ENCODE measurements around the gene MMS19. TPM values are rescaled to one million over a fixed set of nuclear protein-coding genes. Genes with fewer than 3 reads are reported as not detected.

Gene MMS19, protein sequence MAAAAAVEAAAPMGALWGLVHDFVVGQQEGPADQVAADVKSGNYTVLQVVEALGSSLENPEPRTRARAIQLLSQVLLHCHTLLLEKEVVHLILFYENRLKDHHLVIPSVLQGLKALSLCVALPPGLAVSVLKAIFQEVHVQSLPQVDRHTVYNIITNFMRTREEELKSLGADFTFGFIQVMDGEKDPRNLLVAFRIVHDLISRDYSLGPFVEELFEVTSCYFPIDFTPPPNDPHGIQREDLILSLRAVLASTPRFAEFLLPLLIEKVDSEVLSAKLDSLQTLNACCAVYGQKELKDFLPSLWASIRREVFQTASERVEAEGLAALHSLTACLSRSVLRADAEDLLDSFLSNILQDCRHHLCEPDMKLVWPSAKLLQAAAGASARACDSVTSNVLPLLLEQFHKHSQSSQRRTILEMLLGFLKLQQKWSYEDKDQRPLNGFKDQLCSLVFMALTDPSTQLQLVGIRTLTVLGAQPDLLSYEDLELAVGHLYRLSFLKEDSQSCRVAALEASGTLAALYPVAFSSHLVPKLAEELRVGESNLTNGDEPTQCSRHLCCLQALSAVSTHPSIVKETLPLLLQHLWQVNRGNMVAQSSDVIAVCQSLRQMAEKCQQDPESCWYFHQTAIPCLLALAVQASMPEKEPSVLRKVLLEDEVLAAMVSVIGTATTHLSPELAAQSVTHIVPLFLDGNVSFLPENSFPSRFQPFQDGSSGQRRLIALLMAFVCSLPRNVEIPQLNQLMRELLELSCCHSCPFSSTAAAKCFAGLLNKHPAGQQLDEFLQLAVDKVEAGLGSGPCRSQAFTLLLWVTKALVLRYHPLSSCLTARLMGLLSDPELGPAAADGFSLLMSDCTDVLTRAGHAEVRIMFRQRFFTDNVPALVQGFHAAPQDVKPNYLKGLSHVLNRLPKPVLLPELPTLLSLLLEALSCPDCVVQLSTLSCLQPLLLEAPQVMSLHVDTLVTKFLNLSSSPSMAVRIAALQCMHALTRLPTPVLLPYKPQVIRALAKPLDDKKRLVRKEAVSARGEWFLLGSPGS
- total RNA-seq, result 86.4 and 88.7 TPM in 2 replicates
- long read RNA-seq, transcript MMS19-209 (31 exons, 3,797 nt), result major isoform, 41 of 109 reads
- long read RNA-seq, partial matches to known transcripts, result 11 of 109 reads
- long read RNA-seq, other reads (novel, unspliced or antisense), result 56 of 109 reads

DNA sequence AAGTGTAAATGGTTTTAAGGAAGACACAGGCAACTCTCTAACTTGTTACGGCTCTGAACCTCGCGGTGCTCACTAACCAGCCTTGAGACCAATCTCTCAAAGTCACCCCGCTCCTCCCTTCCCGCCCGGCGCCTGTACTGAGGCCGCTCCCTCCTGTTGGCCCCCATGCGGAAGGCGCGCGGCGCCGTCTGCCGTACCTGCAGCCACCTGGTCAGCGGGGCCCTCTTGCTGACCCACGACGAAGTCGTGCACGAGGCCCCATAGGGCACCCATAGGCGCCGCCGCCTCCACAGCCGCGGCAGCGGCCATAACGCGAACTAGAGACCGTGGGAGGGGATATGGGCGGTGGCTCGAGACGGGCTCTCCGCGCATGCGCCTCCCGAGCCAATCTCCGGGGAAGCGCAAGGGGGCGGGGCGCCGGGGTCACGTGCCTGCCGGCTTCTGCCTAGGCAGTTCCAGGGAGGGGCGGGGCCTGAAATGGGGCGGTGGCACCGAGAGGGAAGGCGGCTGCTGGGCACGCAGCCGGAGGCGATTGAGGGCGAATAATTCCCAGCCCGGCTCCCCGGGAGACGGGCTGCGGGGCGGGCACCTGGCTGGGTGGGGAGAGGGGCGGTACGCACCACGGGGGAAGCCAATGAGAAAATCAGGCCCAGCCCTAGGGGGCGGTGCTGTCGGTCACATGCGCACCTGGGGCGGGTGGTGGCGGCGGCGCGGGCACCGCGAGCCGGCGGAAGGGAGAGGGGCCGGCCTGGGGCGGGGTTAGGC is at the start of gene MMS19:
Gene MMS19, minus strand, starts transcription at position 347 of the 765 bp plus-strand sequence. Its CDS starts 38 bp downstream, at position 309.
- no peak for TF ChIP-seq CTCF (conservative IDR thresholded peaks at IDR 0.05)
- peaks cover 50% of the 10 kb centered on the region for H3K4me1 Mint-ChIP-seq
- peak within 1 kb of the TSS; percentile 89 for H3K4me3 Mint-ChIP-seq
- peak within 1 kb of the TSS; percentile 89 for H3K27ac Mint-ChIP-seq (ENCODE audit: unreplicated experiment)
- peak; percentile 100 for DNase-seq (ENCODE audit: low read depth, low spot score)
- no peaks in the 10 kb centered on the region for H3K9me3 Mint-ChIP-seq
- peaks cover 31% of the 10 kb centered on the region for H3K27me3 Mint-ChIP-seq (ENCODE audit: low read depth)
- H3K36me3 Mint-ChIP-seq (ENCODE audit: low read depth), result no peaks in the 10 kb centered on the region

DNA sequence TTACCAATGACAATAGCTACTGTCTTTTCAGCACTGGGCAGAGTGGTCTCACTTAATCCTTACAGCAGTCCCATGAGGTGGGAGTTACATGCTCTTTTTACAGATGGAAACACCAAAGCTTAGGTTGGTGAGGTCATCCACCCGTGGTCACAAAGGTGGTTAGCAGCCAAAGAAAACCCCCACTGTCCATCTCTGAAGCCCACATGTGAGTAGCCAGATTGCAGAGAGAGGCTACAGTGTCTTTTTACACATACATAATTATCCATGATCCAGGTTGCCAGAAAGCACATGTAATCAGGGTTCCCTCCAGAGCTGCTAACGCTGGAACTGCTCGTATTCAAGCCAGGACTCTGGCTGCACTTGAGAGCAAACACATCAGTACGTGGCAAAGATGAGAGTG is 49.7 kb upstream of the MMS19 start:
- Mint-ChIP-seq H3K27me3 (ENCODE audit: low read depth) (no peaks in the 10 kb centered on the region), H3K4me3 (no peak overlapping the region), H3K27ac (ENCODE audit: unreplicated experiment) (no peak overlapping the region), H3K9me3 (no peaks in the 10 kb centered on the region), H3K36me3 (ENCODE audit: low read depth) (no peaks in the 10 kb centered on the region), H3K4me1 (peaks cover 46% of the 10 kb centered on the region)
- no peak for DNase-seq (ENCODE audit: low read depth, low spot score)
- no peak for TF ChIP-seq CTCF (conservative IDR thresholded peaks at IDR 0.05)

GRCh38 chr10:97547271-97547600 is 49.0 kb upstream of the MMS19 start:
- Mint-ChIP-seq H3K27ac (ENCODE audit: unreplicated experiment) (no peak overlapping the region), H3K4me1 (peaks cover 53% of the 10 kb centered on the region), H3K27me3 (ENCODE audit: low read depth) (no peaks in the 10 kb centered on the region), H3K4me3 (no peak overlapping the region), H3K36me3 (ENCODE audit: low read depth) (no peaks in the 10 kb centered on the region), H3K9me3 (no peaks in the 10 kb centered on the region)
- no peak for TF ChIP-seq CTCF (conservative IDR thresholded peaks at IDR 0.05)
- DNase-seq (ENCODE audit: low read depth, low spot score), result no peak

DNA sequence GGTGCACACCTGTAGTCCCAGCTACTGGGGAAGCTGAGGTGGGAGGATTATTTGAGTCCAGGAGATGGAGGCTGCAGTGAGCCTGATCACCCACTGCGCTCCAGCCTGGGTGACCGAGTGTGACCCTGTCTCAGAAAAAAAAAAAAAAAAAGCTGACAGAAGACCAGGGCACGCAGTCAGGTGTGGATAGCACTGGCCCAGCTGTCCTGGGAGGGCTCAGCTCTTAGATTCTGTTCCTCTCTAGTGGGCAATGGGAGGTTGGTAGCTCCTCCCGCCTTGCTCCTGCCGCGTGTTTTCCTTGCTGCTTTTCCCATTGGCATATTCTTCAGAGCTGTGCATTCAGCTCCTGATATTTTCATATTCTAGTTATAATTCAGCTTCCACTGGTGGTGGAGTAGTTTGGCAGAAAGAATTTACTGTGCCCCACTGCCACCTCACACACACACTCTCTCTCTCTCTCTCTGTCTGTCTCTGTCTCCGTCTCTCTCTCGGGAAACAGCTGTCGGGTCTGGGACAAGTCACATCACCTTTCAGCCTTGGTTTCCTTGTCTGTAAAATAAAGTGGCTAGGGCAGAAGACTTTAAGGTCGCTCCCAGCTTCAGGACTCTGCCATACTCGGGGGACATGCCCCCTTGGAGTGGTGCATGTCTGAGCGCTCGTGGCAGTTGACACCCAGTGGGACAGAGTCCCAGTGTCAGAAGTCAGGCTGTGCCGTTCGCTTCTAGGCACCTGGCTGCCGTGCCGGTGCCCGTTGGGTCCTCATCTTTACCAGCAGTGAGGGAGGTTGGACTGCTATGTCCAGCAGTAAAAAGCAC is 48.4 kb upstream of the MMS19 start:
- no peak for DNase-seq (ENCODE audit: low read depth, low spot score)
- H3K27me3 Mint-ChIP-seq (ENCODE audit: low read depth), result no peaks in the 10 kb centered on the region
- no peaks in the 10 kb centered on the region for H3K36me3 Mint-ChIP-seq (ENCODE audit: low read depth)
- peaks cover 56% of the 10 kb centered on the region for H3K4me1 Mint-ChIP-seq
- H3K9me3 Mint-ChIP-seq, result no peaks in the 10 kb centered on the region
- no peak for TF ChIP-seq CTCF (conservative IDR thresholded peaks at IDR 0.05)
- no peak overlapping the region for H3K4me3 Mint-ChIP-seq
- H3K27ac Mint-ChIP-seq (ENCODE audit: unreplicated experiment), result no peak overlapping the region

Data from neural crest cell (in vitro differentiated cells).